B cell (primary cell): ENCODE results near the gene MIR17HG.

Experiments used
- CTCF ChIP-seq: fragments of 200-600 bp; IDR thresholded peaks from one replicate; pipeline ENCODE4 v1.8.0; 2022; ENCODE audit warnings: antibody characterized with exemption, mild to moderate bottlenecking
- EZH2 ChIP-seq: IDR thresholded peaks from 2 replicates; pipeline ENCODE4 v1.6.1; 2012; ENCODE audit warnings: borderline replicate concordance, low read depth, mild to moderate bottlenecking, moderate library complexity, low read length; ENCODE audit not compliant: insufficient read depth, poor library complexity, severe bottlenecking

- no peak for TF ChIP-seq CTCF
- no peak for TF ChIP-seq EZH2
Measured at GRCh38 chr13:91355826-91356710, 8.6 kb downstream of the MIR17HG start.
